IPS-11a (cell line): ENCODE measurements around the gene RBBP8.

Source experiments
- H3K4me3 ChIP-seq: one replicate; pipeline ENCODE4 v1.5.1; 2013; ENCODE audit warnings: low read depth, low read length, control low read depth

The RBBP8 gene

GRCh38 chr18:23058746-23059415, 125.8 kb downstream of the RBBP8 start:
- H3K4me3 ChIP-seq, result no peak overlapping the region

GRCh38 chr18:23059541-23060465, 126.7 kb downstream of the RBBP8 start:
- no peak overlapping the region for H3K4me3 ChIP-seq

- no peak overlapping the region for H3K4me3 ChIP-seq
Measured at GRCh38 chr18:23062011-23062410, 128.9 kb downstream of the RBBP8 start.

GRCh38 chr18:23063502-23063901, 130.4 kb downstream of the RBBP8 start:
- no peak overlapping the region for H3K4me3 ChIP-seq

GRCh38 chr18:23065234-23065806, 132.2 kb downstream of the RBBP8 start:
- H3K4me3 ChIP-seq, result no peak overlapping the region

GRCh38 chr18:23066060-23066459, 132.9 kb downstream of the RBBP8 start:
- H3K4me3 ChIP-seq, result no peak overlapping the region

- no peak overlapping the region for H3K4me3 ChIP-seq
Measured at GRCh38 chr18:23066504-23067039, 133.4 kb downstream of the RBBP8 start.

- H3K4me3 ChIP-seq, result no peak overlapping the region
Measured at GRCh38 chr18:23067236-23067635, 134.1 kb downstream of the RBBP8 start.

- no peak overlapping the region for H3K4me3 ChIP-seq
Measured at GRCh38 chr18:23068011-23068410, 134.9 kb downstream of the RBBP8 start.

GRCh38 chr18:23068570-23069310, 135.6 kb downstream of the RBBP8 start:
- H3K4me3 ChIP-seq, result no peak overlapping the region

- no peak overlapping the region for H3K4me3 ChIP-seq
Measured at GRCh38 chr18:23069481-23069880, 136.4 kb downstream of the RBBP8 start.

GRCh38 chr18:23069898-23070297, 136.8 kb downstream of the RBBP8 start:
- H3K4me3 ChIP-seq, result no peak overlapping the region

- no peak overlapping the region for H3K4me3 ChIP-seq
Measured at GRCh38 chr18:23071285-23071684, 138.2 kb downstream of the RBBP8 start.

- H3K4me3 ChIP-seq, result no peak overlapping the region
Measured at GRCh38 chr18:23072079-23072478, 139.0 kb downstream of the RBBP8 start.

- H3K4me3 ChIP-seq, result no peak overlapping the region
Measured at GRCh38 chr18:23073996-23074606, 141.0 kb downstream of the RBBP8 start.
